Gastrocnemius medialis (tissue), 4 donors: ENCODE measurements around the gene NEO1. TPM values are rescaled to one million over a fixed set of nuclear protein-coding genes. Genes with fewer than 3 reads are reported as not detected.

Experiments
- ATAC-seq, 2 donors: fragments of 150-250 bp; one replicate each; pipeline ENCODE4 v1.9.1; 2016
- DNase-seq, 2 donors: peaks; one replicate each; pipeline ENCODE4 v3.0.0-alpha.2; 2019
- H3K27ac ChIP-seq, 4 donors: fragments of 200-600 bp; sonication (generic); 1 replicate in 1 of 4; 2 replicates in 3 of 4; pipeline ENCODE4 v1.5.1; 2016 to 2018; ENCODE audit warnings: mild to moderate bottlenecking in 2 of 4, moderate library complexity in 1 of 4
- H3K27me3 ChIP-seq, 3 donors: fragments of 200-600 bp; sonication (generic) in 2 of 3; 1 replicate in 1 of 3; 2 replicates in 2 of 3; pipeline versions ENCODE4 v1.5.1 to v1.6.0; 2016 to 2019; ENCODE audit warnings: mild to moderate bottlenecking in 1 of 3, moderate library complexity in 1 of 3
- H3K36me3 ChIP-seq, 2 donors: fragments of 200-600 bp; sonication (generic) in 1 of 2; one replicate each; pipeline ENCODE4 v1.5.1; 2017 to 2018
- H3K4me1 ChIP-seq, 2 donors: fragments of 200-600 bp; sonication (generic) in 1 of 2; one replicate each; pipeline ENCODE4 v1.5.1; 2016 to 2017; ENCODE audit warnings: mild to moderate bottlenecking in 2 of 2
- H3K4me3 ChIP-seq, 4 donors: fragments of 200-600 bp; sonication (generic) in 3 of 4; 1 replicate in 1 of 4; 2 replicates in 3 of 4; pipeline ENCODE4 v1.5.1; 2016 to 2019; ENCODE audit warnings: mild to moderate bottlenecking in 2 of 4
- H3K9me3 ChIP-seq, 3 donors: fragments of 200-600 bp; sonication (generic) in 2 of 3; 1 replicate in 1 of 3; 2 replicates in 2 of 3; pipeline ENCODE4 v1.5.1; 2016 to 2019
- CTCF ChIP-seq, 5 experiments: fragments of 450-650 bp in 3 of 5; fragments of 200-600 bp in 2 of 5; sonication (generic) in 2 of 5; IDR thresholded peaks in 4 of 5; conservative IDR thresholded peaks in 1 of 5; 1 replicate in 4 of 5; 2 replicates in 1 of 5; pipeline ENCODE4 v1.5.1; 2016 to 2019; ENCODE audit warnings: antibody characterized with exemption in 5 of 5, mild to moderate bottlenecking in 3 of 5, moderate library complexity in 3 of 5
- POLR2A ChIP-seq, 2 donors: fragments of 450-650 bp; IDR thresholded peaks; one replicate each; pipeline ENCODE4 v1.6.1; 2017; ENCODE audit warnings: antibody characterized with exemption in 2 of 2, mild to moderate bottlenecking in 2 of 2, moderate library complexity in 2 of 2
- in situ Hi-C, 4 donors: fragments of 200-750 bp; cut with MboI; loops; one replicate each; pipeline versions ENCODE4 v1.15.0 to v1.8.0; 2017; ENCODE audit warnings: low sequenced_read_pairs in 4 of 4
- intact Hi-C: fragments of 100-400 bp; cut with DNase I; formaldehyde crosslinking; loops from one replicate; pipeline ENCODE4 v1.15.1; 2023; ENCODE audit warnings: low total_unique reads
- total RNA-seq, 4 donors: library from RNA; depleted of rRNA; stranded (reverse); fragments of >200 nt; gene quantifications; one replicate each; pipeline versions ENCODE4 v1.1.0 to v1.2.3, GENCODE V29; 2016

Gene NEO1
- total RNA-seq, 4 donors from 2014 or later, result 13.8 to 32.0 (median 20.3) TPM

GRCh38 chr15:73317651-73318462 lies 265.6 kb downstream of the NEO1 start:
- ATAC-seq, result no peak
- no peak for TF ChIP-seq POLR2A (IDR thresholded peaks at IDR 0.05)
- TF ChIP-seq CTCF (IDR thresholded peaks at IDR 0.05 in 4 of 5, conservative IDR thresholded peaks at IDR 0.05 in 1 of 5), result no peak
- Histone ChIP-seq H3K4me3 (no peak overlapping the region), H3K27me3 (peaks cover 0 to 5% (median 0%) of the 10 kb centered on the region in 3 donors), H3K36me3 (no peaks in the 10 kb centered on the region), H3K4me1 (no peaks in the 10 kb centered on the region), H3K9me3 (no peaks in the 10 kb centered on the region), H3K27ac (no peak overlapping the region)
- intact Hi-C loops, result no loop called here
- DNase-seq, result peak in 1 of 2 donors; percentile 2
- in situ Hi-C loops, result no loop called here

GRCh38 chr15:73318463-73319351 lies 266.4 kb downstream of the NEO1 start:
- intact Hi-C loops, result no loop called here
- TF ChIP-seq CTCF (IDR thresholded peaks at IDR 0.05 in 4 of 5, conservative IDR thresholded peaks at IDR 0.05 in 1 of 5), result no peak
- no peak for TF ChIP-seq POLR2A (IDR thresholded peaks at IDR 0.05)
- peaks cover 0 to 5% (median 0%) of the 10 kb centered on the region in 3 donors for H3K27me3 ChIP-seq
- no peak overlapping the region for H3K4me3 ChIP-seq
- peak in 1 of 2 donors; percentile 8 for DNase-seq
- no peaks in the 10 kb centered on the region for H3K36me3 ChIP-seq
- no peak for ATAC-seq
- in situ Hi-C loops, result no loop called here
- no peaks in the 10 kb centered on the region for H3K4me1 ChIP-seq
- no peaks in the 10 kb centered on the region for H3K9me3 ChIP-seq
- H3K27ac ChIP-seq, result no peak overlapping the region

- in situ Hi-C loops, result no loop called here
- DNase-seq (peak in 1 of 2 donors; percentile 4), ATAC-seq (no peak)
- H3K27ac ChIP-seq, result no peak overlapping the region
- no peaks in the 10 kb centered on the region for H3K4me1 ChIP-seq
- H3K36me3 ChIP-seq, result no peaks in the 10 kb centered on the region
- H3K9me3 ChIP-seq, result no peaks in the 10 kb centered on the region
- no peak for TF ChIP-seq POLR2A (IDR thresholded peaks at IDR 0.05)
- TF ChIP-seq CTCF (IDR thresholded peaks at IDR 0.05 in 4 of 5, conservative IDR thresholded peaks at IDR 0.05 in 1 of 5), result no peak
- H3K27me3 ChIP-seq, result peaks cover 6 to 8% (median 7%) of the 10 kb centered on the region in 3 donors
- intact Hi-C loops, result no loop called here
- H3K4me3 ChIP-seq, result no peak overlapping the region
These were observed 267.4 kb downstream of the NEO1 start for GRCh38 chr15:73319460-73320245.

- H3K4me1 ChIP-seq, result no peaks in the 10 kb centered on the region
- in situ Hi-C loops (no loop called here), intact Hi-C loops (no loop called here)
- H3K27ac ChIP-seq, result no peak overlapping the region
- ATAC-seq (no peak), DNase-seq (peak in 1 of 2 donors; percentile 6)
- no peaks in the 10 kb centered on the region for H3K9me3 ChIP-seq
- TF ChIP-seq POLR2A (IDR thresholded peaks at IDR 0.05) (no peak), CTCF (IDR thresholded peaks at IDR 0.05 in 4 of 5, conservative IDR thresholded peaks at IDR 0.05 in 1 of 5) (no peak)
- no peak overlapping the region for H3K4me3 ChIP-seq
- no peaks in the 10 kb centered on the region for H3K36me3 ChIP-seq
- peaks cover 7 to 8% (median 8%) of the 10 kb centered on the region in 3 donors for H3K27me3 ChIP-seq
These were observed 268.4 kb downstream of the NEO1 start for GRCh38 chr15:73320619-73321180.
